Measurements from ENCODE around the gene APAF1. TPM values are rescaled to one million over a fixed set of nuclear protein-coding genes. Genes with fewer than 3 reads are reported as not detected.

The APAF1 gene
- polyA plus RNA-seq, 1 experiment = 6.0 TPM

DNA sequence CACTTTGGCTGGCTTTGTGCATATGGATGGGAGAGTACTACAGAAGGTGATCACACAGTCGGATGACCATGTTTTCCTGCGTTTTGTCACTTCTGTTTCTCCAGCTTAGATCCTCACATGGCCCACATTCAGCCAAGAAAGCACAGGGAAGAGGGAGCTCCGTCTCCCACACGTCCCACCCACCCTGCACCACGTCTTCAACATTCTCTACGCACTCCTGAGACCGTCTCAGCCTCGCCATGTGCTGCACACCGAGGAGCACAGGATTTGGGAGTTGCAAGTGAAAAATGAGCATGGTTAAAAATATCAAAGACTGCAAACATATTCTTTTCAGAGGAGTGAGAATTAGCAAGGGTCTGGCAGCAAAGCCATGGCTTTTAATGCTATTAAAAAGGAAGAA, 122.2 kb downstream of the APAF1 start:
- no peak overlapping the region for H3K4me3 ChIP-seq (ENCODE audit: low read depth, low read length)
- no peaks in the 10 kb centered on the region for H3K36me3 ChIP-seq (ENCODE audit: control insufficient read depth, insufficient read depth, low read length)
- no peak for DNase-seq (ENCODE audit: low read depth)
- no peak for TF ChIP-seq CTCF (IDR thresholded peaks at IDR 0.05; ENCODE audit: insufficient read depth, low read depth, low read length)
- CTCF ChIA-PET = interaction anchor here (1.0 kb wide), 1 partner anchor 20 kb away, joined by 3 read pairs; no protein-coding TSS in a partner anchor
- no peaks in the 10 kb centered on the region for H3K27me3 ChIP-seq (ENCODE audit: control insufficient read depth, insufficient read depth, low read length)
- POLR2A ChIA-PET = no interaction called here

GRCh38 chr12:98769068-98769467, 124.0 kb downstream of the APAF1 start:
- H3K36me3 ChIP-seq (ENCODE audit: control insufficient read depth, insufficient read depth, low read length) = no peaks in the 10 kb centered on the region
- POLR2A ChIA-PET = no interaction called here
- H3K27me3 ChIP-seq (ENCODE audit: control insufficient read depth, insufficient read depth, low read length) = no peaks in the 10 kb centered on the region
- no peak for DNase-seq (ENCODE audit: low read depth)
- no peak for TF ChIP-seq CTCF (IDR thresholded peaks at IDR 0.05; ENCODE audit: insufficient read depth, low read depth, low read length)
- H3K4me3 ChIP-seq (ENCODE audit: low read depth, low read length) = no peak overlapping the region
- CTCF ChIA-PET = interaction anchor here (1.6 kb wide), 1 partner anchor 13 kb away, joined by 5 read pairs; no protein-coding TSS in a partner anchor

GRCh38 chr12:98770230-98770629, 125.1 kb downstream of the APAF1 start:
- TF ChIP-seq CTCF (IDR thresholded peaks at IDR 0.05; ENCODE audit: insufficient read depth, low read depth, low read length) = no peak
- no peak overlapping the region for H3K4me3 ChIP-seq (ENCODE audit: low read depth, low read length)
- no peak for DNase-seq (ENCODE audit: low read depth)
- CTCF ChIA-PET = interaction anchor here (1.3 kb wide), 1 partner anchor 31 kb away, joined by 3 read pairs; no protein-coding TSS in a partner anchor
- H3K36me3 ChIP-seq (ENCODE audit: control insufficient read depth, insufficient read depth, low read length) = no peaks in the 10 kb centered on the region
- no peaks in the 10 kb centered on the region for H3K27me3 ChIP-seq (ENCODE audit: control insufficient read depth, insufficient read depth, low read length)
- POLR2A ChIA-PET = no interaction called here

GRCh38 chr12:98771811-98772752, 127.0 kb downstream of the APAF1 start:
- no peak overlapping the region for H3K4me3 ChIP-seq (ENCODE audit: low read depth, low read length)
- TF ChIP-seq CTCF (IDR thresholded peaks at IDR 0.05; ENCODE audit: insufficient read depth, low read depth, low read length) = no peak
- POLR2A ChIA-PET = no interaction called here
- CTCF ChIA-PET = no interaction called here
- DNase-seq (ENCODE audit: low read depth) = no peak
- no peaks in the 10 kb centered on the region for H3K27me3 ChIP-seq (ENCODE audit: control insufficient read depth, insufficient read depth, low read length)
- H3K36me3 ChIP-seq (ENCODE audit: control insufficient read depth, insufficient read depth, low read length) = no peaks in the 10 kb centered on the region

DNA sequence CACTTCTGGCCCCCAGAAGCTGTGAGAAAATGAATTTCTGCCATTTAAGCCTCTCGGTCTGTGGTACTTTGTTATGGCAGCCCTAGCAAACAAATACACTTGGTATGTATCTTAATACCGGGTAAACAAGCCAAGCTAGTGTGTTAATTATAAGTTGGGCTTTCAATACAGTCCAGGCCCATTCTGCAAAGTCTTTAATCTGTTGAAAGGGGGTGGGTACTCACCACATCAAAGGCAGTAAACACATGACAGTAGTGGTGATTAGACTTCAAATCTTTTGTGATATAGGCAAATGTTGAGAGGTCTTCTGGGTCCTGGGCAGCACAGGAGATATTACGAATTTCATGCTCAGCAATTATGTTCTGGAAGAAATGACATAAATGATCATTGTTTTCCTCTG, 127.7 kb downstream of the APAF1 start:
- DNase-seq (ENCODE audit: low read depth) = no peak
- CTCF ChIA-PET = no interaction called here
- POLR2A ChIA-PET = no interaction called here
- TF ChIP-seq CTCF (IDR thresholded peaks at IDR 0.05; ENCODE audit: insufficient read depth, low read depth, low read length) = no peak
- no peaks in the 10 kb centered on the region for H3K27me3 ChIP-seq (ENCODE audit: control insufficient read depth, insufficient read depth, low read length)
- H3K36me3 ChIP-seq (ENCODE audit: control insufficient read depth, insufficient read depth, low read length) = no peaks in the 10 kb centered on the region
- no peak overlapping the region for H3K4me3 ChIP-seq (ENCODE audit: low read depth, low read length)
